Body of pancreas (tissue), 4 donors: ENCODE results near the gene DSCAM. TPM values are rescaled to one million over a fixed set of nuclear protein-coding genes. Genes with fewer than 3 reads are reported as not detected.

Source experiments
- ATAC-seq: fragments of 150-250 bp; one replicate; pipeline ENCODE4 v1.9.1; 2016
- DNase-seq, 4 donors: peaks; one replicate each; pipeline ENCODE4 v3.0.0-alpha.2; 2019
- H3K27ac ChIP-seq, 4 donors: fragments of 200-600 bp; sonication (generic); 1 replicate in 3 of 4; 2 replicates in 1 of 4; pipeline versions ENCODE4 v1.5.1 to v1.6.1; 2016 to 2019; ENCODE audit warnings: mild to moderate bottlenecking in 1 of 4, mixed read lengths in 1 of 4, moderate library complexity in 1 of 4
- H3K27me3 ChIP-seq, 2 donors: fragments of 200-600 bp; sonication (generic); one replicate each; pipeline ENCODE4 v1.6.0; 2016; ENCODE audit warnings: mild to moderate bottlenecking in 1 of 2
- H3K36me3 ChIP-seq, 2 donors: fragments of 200-600 bp; sonication (generic); replicated peaks in 1 of 2; 2 replicates each; pipeline ENCODE4 v1.5.1; 2016; ENCODE audit warnings: low read depth in 2 of 2; ENCODE audit not compliant: insufficient read depth in 1 of 2
- H3K4me1 ChIP-seq: fragments of 200-600 bp; sonication (generic); one replicate; pipeline ENCODE4 v1.6.0; 2016
- H3K4me3 ChIP-seq, 2 donors: fragments of 200-600 bp; sonication (generic); 1 replicate in 1 of 2; 2 replicates in 1 of 2; pipeline ENCODE4 v1.5.1; 2016 to 2019
- H3K9me3 ChIP-seq, 3 donors: fragments of 200-600 bp; sonication (generic); 1 replicate in 2 of 3; 2 replicates in 1 of 3; pipeline ENCODE4 v1.5.1; 2016
- CTCF ChIP-seq, 7 experiments: fragments of 450-650 bp in 4 of 7; fragments of 200-600 bp in 3 of 7; sonication (generic) in 3 of 7; IDR thresholded peaks; one replicate each; pipeline ENCODE4 v1.5.1; 2016 to 2019; ENCODE audit warnings: antibody characterized with exemption in 7 of 7
- POLR2A ChIP-seq, 3 donors: fragments of 450-650 bp; IDR thresholded peaks; one replicate each; pipeline ENCODE4 v1.6.1; 2016; ENCODE audit warnings: antibody characterized with exemption in 3 of 3, mild to moderate bottlenecking in 2 of 3
- WGBS, 2 donors: methylation state at CpG; one replicate each; pipeline ENCODE4 v1.1.5; 2017; 5-methylcytosine and 5-hydroxymethylcytosine counted together
- intact Hi-C: fragments of 100-400 bp; cut with DNase I; formaldehyde crosslinking; loops from one replicate; pipeline ENCODE4 v1.15.1; 2023
- total RNA-seq, 2 donors: library from RNA; depleted of rRNA; stranded (reverse); fragments of >200 nt; gene quantifications; one replicate each; pipeline ENCODE4 v1.1.0, GENCODE V29; 2016

DSCAM gene
- total RNA-seq, 2 donors from 2014 or later: 0.26 TPM; not detected in 1

GRCh38 chr21:40115775-40116174, 731.2 kb downstream of the DSCAM start:
- ATAC-seq: no peak
- Histone ChIP-seq H3K27ac (no peak overlapping the region), H3K4me3 (no peak overlapping the region), H3K27me3 (no peaks in the 10 kb centered on the region), H3K9me3 (no peaks in the 10 kb centered on the region), H3K36me3 (no peaks in the 10 kb centered on the region), H3K4me1 (no peaks in the 10 kb centered on the region)
- TF ChIP-seq POLR2A (IDR thresholded peaks at IDR 0.05): no peak
- TF ChIP-seq CTCF (IDR thresholded peaks at IDR 0.05): no peak
- DNase-seq: no peak
- intact Hi-C loops: no loop called here

GRCh38 chr21:40102682-40103081, 744.3 kb downstream of the DSCAM start:
- 46 to 64% methylated on average over 3 of the region's 3 CpGs for WGBS, 2 donors
- no peaks in the 10 kb centered on the region for H3K9me3 ChIP-seq

GRCh38 chr21:40099809-40100208, 747.1 kb downstream of the DSCAM start:
- H3K36me3 ChIP-seq: no peaks in the 10 kb centered on the region
- DNase-seq: no peak
- intact Hi-C loops: no loop called here
- WGBS, 2 donors: 47 to 70% methylated on average over 3 of the region's 3 CpGs
- H3K27me3 ChIP-seq: no peaks in the 10 kb centered on the region
- no peak for ATAC-seq
- H3K27ac ChIP-seq: no peak overlapping the region
- TF ChIP-seq CTCF (IDR thresholded peaks at IDR 0.05) (no peak), POLR2A (IDR thresholded peaks at IDR 0.05) (no peak)
- H3K4me3 ChIP-seq: no peak overlapping the region
- peaks cover 0 to 3% (median 0%) of the 10 kb centered on the region in 3 donors for H3K9me3 ChIP-seq
- no peaks in the 10 kb centered on the region for H3K4me1 ChIP-seq

More at GRCh38 chr21:40102682-40103081, 744.3 kb downstream of the DSCAM start:
- ATAC-seq (no peak), DNase-seq (no peak)
- Histone ChIP-seq H3K36me3 (no peaks in the 10 kb centered on the region), H3K27ac (no peak overlapping the region), H3K27me3 (no peaks in the 10 kb centered on the region), H3K4me3 (no peak overlapping the region), H3K4me1 (no peaks in the 10 kb centered on the region)
- intact Hi-C loops: no loop called here
- TF ChIP-seq POLR2A (IDR thresholded peaks at IDR 0.05) (no peak), CTCF (IDR thresholded peaks at IDR 0.05) (no peak)

GRCh38 chr21:40095477-40095876, 751.5 kb downstream of the DSCAM start:
- TF ChIP-seq CTCF (IDR thresholded peaks at IDR 0.05) (no peak), POLR2A (IDR thresholded peaks at IDR 0.05) (no peak)
- Histone ChIP-seq H3K4me3 (no peak overlapping the region), H3K36me3 (no peaks in the 10 kb centered on the region), H3K4me1 (no peaks in the 10 kb centered on the region), H3K27ac (no peak overlapping the region), H3K9me3 (peaks cover 0 to 3% (median 0%) of the 10 kb centered on the region in 3 donors), H3K27me3 (no peaks in the 10 kb centered on the region)
- ATAC-seq (no peak), DNase-seq (no peak)
- intact Hi-C loops: no loop called here
- 42 to 49% methylated on average over 3 of the region's 3 CpGs for WGBS, 2 donors

GRCh38 chr21:40080385-40080784, 766.6 kb downstream of the DSCAM start:
- WGBS, 2 donors: 43 to 45% methylated on average over 3 of the region's 3 CpGs
- no peak overlapping the region for H3K27ac ChIP-seq
- no peak for TF ChIP-seq POLR2A (IDR thresholded peaks at IDR 0.05)
- no peak for TF ChIP-seq CTCF (IDR thresholded peaks at IDR 0.05)
- H3K4me3 ChIP-seq: no peak overlapping the region
- H3K4me1 ChIP-seq: no peaks in the 10 kb centered on the region
- intact Hi-C loops: no loop called here
- no peaks in the 10 kb centered on the region for H3K36me3 ChIP-seq
- DNase-seq (no peak), ATAC-seq (no peak)
- H3K27me3 ChIP-seq: no peaks in the 10 kb centered on the region
- H3K9me3 ChIP-seq: no peaks in the 10 kb centered on the region
